HG03442 (cell line): Measurements from ENCODE around the gene DGKH.
"Not testable (repeated sequence)": the region's sequence is repeated elsewhere in the genome, so short reads cannot be mapped to it uniquely, and the experiment has no call there.

ENCODE experiments used
- ATAC-seq: cut with Tn5 transposase; IDR thresholded peaks from one replicate; pipeline ENCODE4 v1.9.1; 2021; ENCODE audit warnings: mild to moderate bottlenecking, moderate library complexity; ENCODE audit not compliant: unreplicated experiment

Gene DGKH

GRCh38 chr13:42219876-42220275 lies 171.4 kb downstream of the DGKH start:
- ATAC-seq = no peak

- no peak for ATAC-seq
Measured at GRCh38 chr13:42221121-42221765, 172.8 kb downstream of the DGKH start.

GRCh38 chr13:42223681-42224080 lies 175.2 kb downstream of the DGKH start:
- ATAC-seq = no peak

- ATAC-seq = no peak
Measured at GRCh38 chr13:42225051-42225450, 176.6 kb downstream of the DGKH start.

- not testable (repeated sequence) for ATAC-seq
Measured at GRCh38 chr13:42226759-42227158, 178.3 kb downstream of the DGKH start.

- ATAC-seq = no peak
Measured at GRCh38 chr13:42228527-42228926, 180.1 kb downstream of the DGKH start.

- ATAC-seq = no peak
Measured at GRCh38 chr13:42229287-42229686, 180.8 kb downstream of the DGKH start.

GRCh38 chr13:42232671-42233070 lies 184.2 kb downstream of the DGKH start:
- ATAC-seq = no peak

GRCh38 chr13:42233726-42234125 lies 185.3 kb downstream of the DGKH start:
- ATAC-seq = no peak

- ATAC-seq = no peak
Measured at GRCh38 chr13:42239161-42239560, 190.7 kb downstream of the DGKH start.

- ATAC-seq = no peak
Measured at GRCh38 chr13:42239644-42240043, 191.2 kb downstream of the DGKH start.

- no peak for ATAC-seq
Measured at GRCh38 chr13:42246541-42246940, 198.1 kb downstream of the DGKH start.

- ATAC-seq = no peak
Measured at GRCh38 chr13:42247883-42248282, 199.4 kb downstream of the DGKH start.

GRCh38 chr13:42255886-42256285 lies 207.4 kb downstream of the DGKH start:
- no peak for ATAC-seq

GRCh38 chr13:42258747-42259146 lies 210.3 kb downstream of the DGKH start:
- ATAC-seq = no peak

GRCh38 chr13:42259515-42259914 lies 211.1 kb downstream of the DGKH start:
- no peak for ATAC-seq

- no peak for ATAC-seq
Measured at GRCh38 chr13:42260903-42261654, 212.6 kb downstream of the DGKH start.

GRCh38 chr13:42266473-42266872 lies 218.0 kb downstream of the DGKH start:
- ATAC-seq = no peak

GRCh38 chr13:42270160-42270856 lies 221.9 kb downstream of the DGKH start:
- no peak for ATAC-seq

GRCh38 chr13:42270857-42271215 lies 222.4 kb downstream of the DGKH start:
- ATAC-seq = no peak

- peak; percentile 82 for ATAC-seq
Measured at GRCh38 chr13:42271337-42272114, 223.1 kb downstream of the DGKH start.
